ENCODE measurements around the gene ZNF724.

DNA sequence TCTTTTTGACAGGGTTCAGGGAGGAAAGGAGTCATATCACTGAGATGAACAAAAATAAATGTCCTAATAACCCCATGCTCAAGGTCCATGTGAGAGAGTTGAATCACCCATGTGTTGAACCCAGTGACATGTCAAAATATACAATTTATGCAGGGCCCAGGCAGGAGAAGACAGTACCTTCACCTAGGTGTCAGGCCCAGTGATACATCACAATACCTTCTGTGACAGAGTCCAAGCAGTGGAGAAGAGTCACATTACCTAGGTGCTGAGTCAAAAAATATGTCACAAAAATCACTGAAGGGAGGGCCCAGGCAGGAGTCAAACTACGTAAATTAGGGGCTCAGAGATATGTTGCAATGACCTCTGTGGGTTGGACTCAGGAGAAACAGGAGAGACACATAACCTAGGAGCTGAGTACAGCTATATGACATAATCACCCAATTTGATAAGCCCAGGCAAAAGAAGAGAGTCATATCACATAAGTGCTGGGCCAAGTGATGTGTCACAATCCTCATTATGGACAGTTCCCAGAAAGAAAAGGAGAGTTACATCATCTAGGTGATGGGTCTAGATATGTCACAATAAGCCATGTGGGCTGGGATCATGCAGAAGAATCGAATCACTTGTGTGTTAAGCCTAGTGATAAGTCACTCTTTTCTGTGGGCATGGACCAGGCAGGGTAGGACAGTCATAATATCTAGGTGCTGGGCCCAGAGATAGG, 13.8 kb upstream of the ZNF724 start:
- TF ChIP-seq, protein P1, sequence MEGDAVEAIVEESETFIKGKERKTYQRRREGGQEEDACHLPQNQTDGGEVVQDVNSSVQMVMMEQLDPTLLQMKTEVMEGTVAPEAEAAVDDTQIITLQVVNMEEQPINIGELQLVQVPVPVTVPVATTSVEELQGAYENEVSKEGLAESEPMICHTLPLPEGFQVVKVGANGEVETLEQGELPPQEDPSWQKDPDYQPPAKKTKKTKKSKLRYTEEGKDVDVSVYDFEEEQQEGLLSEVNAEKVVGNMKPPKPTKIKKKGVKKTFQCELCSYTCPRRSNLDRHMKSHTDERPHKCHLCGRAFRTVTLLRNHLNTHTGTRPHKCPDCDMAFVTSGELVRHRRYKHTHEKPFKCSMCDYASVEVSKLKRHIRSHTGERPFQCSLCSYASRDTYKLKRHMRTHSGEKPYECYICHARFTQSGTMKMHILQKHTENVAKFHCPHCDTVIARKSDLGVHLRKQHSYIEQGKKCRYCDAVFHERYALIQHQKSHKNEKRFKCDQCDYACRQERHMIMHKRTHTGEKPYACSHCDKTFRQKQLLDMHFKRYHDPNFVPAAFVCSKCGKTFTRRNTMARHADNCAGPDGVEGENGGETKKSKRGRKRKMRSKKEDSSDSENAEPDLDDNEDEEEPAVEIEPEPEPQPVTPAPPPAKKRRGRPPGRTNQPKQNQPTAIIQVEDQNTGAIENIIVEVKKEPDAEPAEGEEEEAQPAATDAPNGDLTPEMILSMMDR (IDR thresholded peaks at IDR 0.05) = no peak
- TF ChIP-seq POLR2A (IDR thresholded peaks at IDR 0.05) = peak; percentile 57
